NB4 (cell line): ENCODE measurements around the gene WDR35.

Source experiments
- CTCF ChIP-seq: IDR thresholded peaks from one replicate; pipeline ENCODE4 v1.5.1; 2012; ENCODE audit warnings: low read depth, low read length
- POLR2A ChIP-seq: IDR thresholded peaks from 2 replicates; pipeline ENCODE4 v1.6.1; 2011; ENCODE audit warnings: mild to moderate bottlenecking; ENCODE audit not compliant: insufficient read length; ENCODE audit errors: extremely low read depth

GRCh38 chr2:19989342-19989666 is 601 bp downstream of the WDR35 start:
- TF ChIP-seq POLR2A (no peak), CTCF (no peak)
